SK-N-MC (cell line): Measurements from ENCODE around the gene UQCRHL.
A peak's percentile ranks its signal among the peaks of the same experiment; 100 is the strongest.

Experiments used
- DNase-seq: peaks from one replicate; pipeline ENCODE4 v3.0.0-alpha.2; 2011; ENCODE audit warnings: low read depth, low spot score
- H3K27ac ChIP-seq: fragments of 200-600 bp; sonication (generic); 2 replicates; pipeline ENCODE4 v1.5.1; 2016; ENCODE audit warnings: mixed run types
- H3K36me3 ChIP-seq: fragments of 200-600 bp; sonication (generic); 2 replicates; pipeline ENCODE4 v1.6.1; 2017; ENCODE audit warnings: antibody characterized with exemption, low read length, mixed read lengths; ENCODE audit not compliant: insufficient read depth
- H3K4me3 ChIP-seq: fragments of 200-600 bp; sonication (generic); 2 replicates; pipeline ENCODE4 v1.5.1; 2016
- H3K9ac ChIP-seq: fragments of 200-600 bp; sonication (generic); 2 replicates; pipeline ENCODE4 v1.8.0; 2017; ENCODE audit warnings: mixed run types, mixed read lengths; ENCODE audit not compliant: insufficient read length
- H3K9me3 ChIP-seq: fragments of 200-600 bp; sonication (generic); 2 replicates; pipeline ENCODE4 v1.6.1; 2017; ENCODE audit warnings: low read depth, mild to moderate bottlenecking, antibody characterized with exemption, low read length, moderate library complexity, mixed read lengths
- EZH2 ChIP-seq: fragments of 200-600 bp; sonication (generic); IDR thresholded peaks from one replicate; pipeline ENCODE4 v1.6.1; 2017; ENCODE audit warnings: antibody characterized with exemption
- FOXP2 ChIP-seq: optimal IDR thresholded peaks from 2 replicates; pipeline ENCODE3; 2011; ENCODE audit warnings: mild to moderate bottlenecking, moderate library complexity; ENCODE audit not compliant: insufficient read depth; ENCODE audit errors: extremely low read length, control extremely low read depth
- POLR2AphosphoS5 ChIP-seq: IDR thresholded peaks from 2 replicates; pipeline ENCODE4 v1.6.1; 2012; ENCODE audit warnings: mild to moderate bottlenecking, low read depth, low read length, borderline replicate concordance

The UQCRHL gene

DNA sequence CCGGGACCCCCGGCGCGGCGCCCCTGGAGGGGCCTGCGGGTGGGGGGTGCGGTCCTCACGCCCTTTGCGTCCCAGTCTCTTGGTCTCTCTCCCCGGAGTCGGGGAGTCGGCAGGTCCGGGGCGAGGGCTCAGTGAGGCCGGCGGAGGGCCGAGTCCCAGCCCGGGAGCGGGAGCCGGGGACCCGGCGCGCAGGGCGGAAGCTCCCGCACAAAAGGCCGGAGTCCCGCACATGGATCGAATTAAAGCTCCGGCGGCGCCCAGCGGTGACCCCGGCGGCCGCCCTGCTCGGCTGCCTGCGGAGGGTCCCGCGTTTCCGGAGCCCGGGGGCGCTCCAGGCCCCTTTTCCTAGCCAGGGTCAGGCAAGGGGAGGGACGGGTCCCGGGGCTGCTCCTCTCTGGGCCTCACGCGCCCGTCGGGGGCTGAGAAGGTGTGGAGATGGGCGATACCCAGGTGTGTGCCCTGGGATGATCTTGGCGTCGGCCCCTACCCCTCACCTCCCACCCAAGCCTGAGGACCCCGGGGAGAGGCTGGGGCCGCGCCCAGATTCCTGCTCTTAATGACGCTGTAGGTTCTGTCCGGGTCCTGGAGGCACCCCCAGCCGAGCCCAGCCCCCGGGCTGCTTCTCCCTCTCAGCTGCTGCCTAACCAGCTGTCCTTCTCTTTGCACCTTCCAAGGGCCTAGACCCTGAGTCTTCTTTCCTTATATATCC, 48.3 kb downstream of the UQCRHL start:
- peak overlapping the region; percentile 60; the same call in 1 of the 2 replicates for H3K27ac ChIP-seq
- TF ChIP-seq FOXP2 (no peak), EZH2 (no peak), POLR2AphosphoS5 (no peak)
- no peaks in the 10 kb centered on the region; the same call in 1 of the 2 replicates for H3K36me3 ChIP-seq
- peak overlapping the region; percentile 80 for H3K4me3 ChIP-seq
- DNase-seq = no peak
- H3K9ac ChIP-seq = peak overlapping the region; percentile 87
- H3K9me3 ChIP-seq = no peaks in the 10 kb centered on the region

DNA sequence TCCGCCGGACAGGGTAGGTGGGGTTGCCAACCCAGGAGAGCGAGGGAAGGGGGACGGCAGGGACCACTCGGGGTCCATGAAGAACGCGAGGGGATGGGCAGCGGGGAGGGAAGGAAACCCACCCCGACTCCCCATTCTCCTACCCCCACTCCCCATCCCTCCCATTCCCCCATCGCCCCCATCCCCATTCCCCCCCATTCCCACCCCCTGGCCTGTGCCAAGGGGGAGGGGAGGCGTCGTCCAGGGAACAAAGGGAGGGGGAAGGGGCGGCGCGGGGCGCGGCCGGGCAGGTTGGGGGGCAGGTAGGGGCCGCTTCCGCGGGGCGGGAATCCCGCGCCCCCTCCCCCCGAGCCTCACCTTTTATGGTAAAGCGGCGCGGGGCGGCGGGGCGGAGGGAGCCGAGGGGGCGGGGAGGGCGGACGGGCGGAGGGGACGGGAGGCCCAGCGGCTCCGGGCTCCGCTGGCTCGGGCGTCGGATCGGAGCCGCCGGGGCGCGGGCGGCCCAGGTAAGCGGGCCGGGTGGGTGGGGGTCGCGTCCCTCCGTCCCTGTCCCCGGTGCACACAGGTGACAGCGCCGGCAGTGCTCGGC, 49.0 kb downstream of the UQCRHL start, which contains the start of gene FBLIM1:
TSS of gene FBLIM1 (plus strand) at position 453 of the 589 bp plus-strand sequence. CDS start 6,189 bp downstream, outside the sequence.
- H3K36me3 ChIP-seq = no peaks in the 10 kb centered on the region
- H3K9ac ChIP-seq = peak within 1 kb of the TSS; percentile 87
- H3K9me3 ChIP-seq = no peaks in the 10 kb centered on the region
- H3K27ac ChIP-seq = peak within 1 kb of the TSS; percentile 60; the same call in 1 of the 2 replicates
- DNase-seq = no peak
- H3K4me3 ChIP-seq = peak within 1 kb of the TSS; percentile 80
- TF ChIP-seq EZH2 (no peak), FOXP2 (no peak), POLR2AphosphoS5 (no peak)

DNA sequence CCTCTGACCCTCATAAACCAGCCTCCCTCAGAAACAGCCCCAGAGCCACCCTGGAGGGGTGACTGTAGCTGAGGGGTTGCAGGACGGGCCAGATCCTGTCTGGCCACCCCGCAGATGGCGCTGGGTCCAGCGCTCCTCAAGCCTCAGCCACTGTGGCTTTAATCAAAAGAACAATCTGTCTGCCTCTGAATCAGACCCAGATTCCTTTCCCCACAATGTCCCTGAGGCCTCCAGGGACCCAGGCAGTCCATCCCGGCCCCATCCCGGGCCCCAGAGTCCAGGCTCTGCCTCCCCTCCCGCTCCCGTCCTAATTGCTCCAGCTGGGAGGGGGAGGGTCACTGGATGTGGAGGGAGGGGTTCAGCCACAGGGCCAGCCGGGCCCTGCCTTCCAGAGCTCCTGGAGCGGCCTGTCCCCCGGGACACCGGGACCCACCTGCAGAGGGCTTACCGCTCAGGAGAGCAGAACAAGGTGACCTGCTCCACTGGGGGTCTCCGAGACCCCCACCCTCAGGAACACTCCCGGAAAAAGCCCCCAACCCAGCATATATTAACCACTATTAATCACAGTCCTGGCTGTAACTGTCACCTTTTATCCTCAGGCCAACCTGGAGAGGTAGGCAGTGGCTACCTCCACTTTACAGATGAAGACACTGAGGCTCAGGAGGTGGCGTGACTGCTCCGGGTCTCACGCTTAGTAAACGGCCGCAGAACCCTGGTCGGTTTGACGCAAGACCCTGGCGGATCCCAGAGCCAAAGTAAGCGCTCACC, 49.7 kb downstream of the UQCRHL start:
- H3K9me3 ChIP-seq = no peaks in the 10 kb centered on the region
- H3K27ac ChIP-seq = no peak overlapping the region
- peak overlapping the region; percentile 80 for H3K4me3 ChIP-seq
- no peak for TF ChIP-seq POLR2AphosphoS5
- TF ChIP-seq FOXP2 = no peak
- TF ChIP-seq EZH2 = no peak
- H3K9ac ChIP-seq = no peak overlapping the region
- no peaks in the 10 kb centered on the region for H3K36me3 ChIP-seq
- no peak for DNase-seq
